Stomach (tissue), 4 donors: ENCODE measurements around the gene RELA.

Source experiments
- EP300 ChIP-seq: sonication (generic); formaldehyde crosslinking; IDR thresholded peaks from one replicate; pipeline ENCODE4 v1.6.1; 2017; ENCODE audit warnings: antibody characterized with exemption
- TF ChIP-seq, protein P1 (sequence below), 7 experiments: fragments of 450-650 bp in 4 of 7; fragments of 200-600 bp in 3 of 7; sonication (generic) in 3 of 7; IDR thresholded peaks; one replicate each; pipeline ENCODE4 v1.5.1; 2016 to 2019; ENCODE audit warnings: antibody characterized with exemption in 7 of 7, control low read depth in 2 of 7, mild to moderate bottlenecking in 1 of 7

- TF ChIP-seq, protein P1, sequence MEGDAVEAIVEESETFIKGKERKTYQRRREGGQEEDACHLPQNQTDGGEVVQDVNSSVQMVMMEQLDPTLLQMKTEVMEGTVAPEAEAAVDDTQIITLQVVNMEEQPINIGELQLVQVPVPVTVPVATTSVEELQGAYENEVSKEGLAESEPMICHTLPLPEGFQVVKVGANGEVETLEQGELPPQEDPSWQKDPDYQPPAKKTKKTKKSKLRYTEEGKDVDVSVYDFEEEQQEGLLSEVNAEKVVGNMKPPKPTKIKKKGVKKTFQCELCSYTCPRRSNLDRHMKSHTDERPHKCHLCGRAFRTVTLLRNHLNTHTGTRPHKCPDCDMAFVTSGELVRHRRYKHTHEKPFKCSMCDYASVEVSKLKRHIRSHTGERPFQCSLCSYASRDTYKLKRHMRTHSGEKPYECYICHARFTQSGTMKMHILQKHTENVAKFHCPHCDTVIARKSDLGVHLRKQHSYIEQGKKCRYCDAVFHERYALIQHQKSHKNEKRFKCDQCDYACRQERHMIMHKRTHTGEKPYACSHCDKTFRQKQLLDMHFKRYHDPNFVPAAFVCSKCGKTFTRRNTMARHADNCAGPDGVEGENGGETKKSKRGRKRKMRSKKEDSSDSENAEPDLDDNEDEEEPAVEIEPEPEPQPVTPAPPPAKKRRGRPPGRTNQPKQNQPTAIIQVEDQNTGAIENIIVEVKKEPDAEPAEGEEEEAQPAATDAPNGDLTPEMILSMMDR (IDR thresholded peaks at IDR 0.05), result no peak
- no peak for TF ChIP-seq EP300
These were observed 13.7 kb downstream of the RELA start for GRCh38 chr11:65648997-65649493.
